Muscle of arm (tissue), 12 donors: Measurements from ENCODE around the gene GALT. TPM values are rescaled to one million over a fixed set of nuclear protein-coding genes. Genes with fewer than 3 reads are reported as not detected.
"Not testable (repeated sequence)": the region's sequence is repeated elsewhere in the genome, so short reads cannot be mapped to it uniquely, and the experiment has no call there.

Source experiments
- DNase-seq: peaks from one replicate; pipeline ENCODE4 v3.0.0-alpha.2; 2013
- polyA plus RNA-seq, 12 donors: library from polyadenylated mRNA; unstranded; fragments of 120-200 nt; gene quantifications; one replicate each; pipeline ENCODE4 v1.2.1, GENCODE V29; 2013; ENCODE audit not compliant: insufficient read length in 12 of 12

The GALT gene
- polyA plus RNA-seq, 12 donors = 27.3 to 55.5 (median 38.8) TPM; not detected in 1

GRCh38 chr9:34623374-34624235, 22.9 kb upstream of the GALT start:
- DNase-seq = no peak

- no peak for DNase-seq
Measured at GRCh38 chr9:34624475-34625185, 21.8 kb upstream of the GALT start.

GRCh38 chr9:34625186-34625486, 21.3 kb upstream of the GALT start:
- DNase-seq = no peak

DNA sequence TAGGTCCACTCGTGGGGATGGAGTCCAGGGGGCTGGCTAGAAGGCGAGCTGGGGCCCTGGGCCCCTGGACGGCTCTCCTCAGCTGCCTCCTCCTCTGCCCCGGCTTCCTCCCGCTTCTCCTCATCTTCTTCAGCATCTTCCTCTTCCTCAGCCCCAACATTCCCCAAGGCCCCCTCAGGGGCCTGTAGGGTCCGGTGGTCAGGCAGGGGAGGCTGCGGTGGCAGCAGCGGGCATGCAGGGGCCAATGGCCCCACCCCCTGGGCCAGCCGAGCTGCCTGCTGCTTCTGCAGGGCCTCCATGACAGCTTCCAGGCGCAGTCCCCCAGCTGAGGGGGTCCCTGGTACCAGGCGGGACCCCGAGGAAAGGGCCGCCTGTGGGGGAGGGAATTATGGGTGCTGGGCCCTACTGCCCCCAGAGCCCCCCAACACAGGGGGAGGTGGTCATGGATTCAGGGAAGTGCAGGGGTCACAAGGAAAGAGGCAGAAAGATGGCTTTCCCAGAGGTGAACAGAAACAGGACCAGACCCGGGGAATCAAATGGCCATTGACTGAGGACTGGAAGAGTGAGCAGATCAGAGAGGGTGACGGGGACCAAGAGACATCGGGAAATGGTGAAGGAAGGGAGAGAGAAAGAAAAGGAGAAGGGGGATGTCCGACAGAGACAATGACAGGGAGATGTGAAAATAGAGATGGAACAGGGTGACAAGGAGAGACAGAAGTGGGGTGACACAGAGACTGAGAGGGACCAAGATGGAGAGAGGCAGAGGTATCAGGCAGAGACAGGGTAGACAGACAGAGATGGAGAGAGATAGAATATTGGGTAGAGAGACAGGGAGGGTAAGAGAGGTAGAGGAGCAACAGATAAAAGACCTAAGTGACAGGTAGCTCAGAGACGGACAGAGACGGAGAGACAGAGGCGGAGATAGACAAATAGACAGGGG, 18.5 kb upstream of the GALT start:
- DNase-seq = no peak

GRCh38 chr9:34628656-34629490, 17.6 kb upstream of the GALT start, which contains the start of gene ARID3C:
Gene ARID3C (minus strand): TSS chr9:34629066. CDS start chr9:34628014, 1,052 bp downstream.
- DNase-seq = no peak

DNA sequence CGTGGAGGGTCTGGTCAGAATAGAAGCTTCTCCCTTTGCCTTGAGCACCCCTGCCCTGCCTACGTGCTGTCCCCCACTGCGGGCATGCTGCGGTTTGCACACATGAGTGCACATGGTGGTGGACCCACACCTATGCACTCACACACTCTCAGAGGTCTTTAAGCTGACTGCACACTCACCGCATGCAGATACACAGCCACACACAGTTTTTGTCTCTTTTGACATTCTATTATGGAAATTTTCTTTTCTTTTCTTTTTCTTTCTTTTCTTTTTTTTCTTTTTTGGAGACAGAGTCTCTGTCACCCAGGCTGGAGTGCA, 17.0 kb upstream of the GALT start:
- no peak for DNase-seq

GRCh38 chr9:34630402-34631154, 15.9 kb upstream of the GALT start:
- DNase-seq = no peak

DNA sequence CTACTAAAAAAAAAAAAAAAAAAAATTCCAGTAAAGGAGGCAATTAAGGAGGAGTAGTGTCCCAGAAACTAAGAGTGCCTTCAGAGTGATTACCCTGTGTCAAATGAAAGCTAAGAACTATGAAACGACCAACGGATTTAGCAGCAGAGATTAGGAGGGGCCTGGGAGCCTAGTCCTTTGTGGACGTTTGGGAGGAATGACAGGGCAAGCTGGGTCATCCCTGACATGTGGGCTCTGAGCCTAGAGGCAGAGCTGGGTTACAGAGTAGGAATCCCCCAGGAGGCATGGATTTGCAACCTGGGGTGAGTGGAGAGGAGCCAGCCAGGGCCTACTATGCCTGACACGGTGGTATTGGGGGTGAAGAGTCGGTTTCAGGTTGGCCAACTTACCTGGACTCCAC, 13.3 kb upstream of the GALT start:
- no peak for DNase-seq

GRCh38 chr9:34633851-34634550, 12.5 kb upstream of the GALT start:
- DNase-seq = no peak

DNA sequence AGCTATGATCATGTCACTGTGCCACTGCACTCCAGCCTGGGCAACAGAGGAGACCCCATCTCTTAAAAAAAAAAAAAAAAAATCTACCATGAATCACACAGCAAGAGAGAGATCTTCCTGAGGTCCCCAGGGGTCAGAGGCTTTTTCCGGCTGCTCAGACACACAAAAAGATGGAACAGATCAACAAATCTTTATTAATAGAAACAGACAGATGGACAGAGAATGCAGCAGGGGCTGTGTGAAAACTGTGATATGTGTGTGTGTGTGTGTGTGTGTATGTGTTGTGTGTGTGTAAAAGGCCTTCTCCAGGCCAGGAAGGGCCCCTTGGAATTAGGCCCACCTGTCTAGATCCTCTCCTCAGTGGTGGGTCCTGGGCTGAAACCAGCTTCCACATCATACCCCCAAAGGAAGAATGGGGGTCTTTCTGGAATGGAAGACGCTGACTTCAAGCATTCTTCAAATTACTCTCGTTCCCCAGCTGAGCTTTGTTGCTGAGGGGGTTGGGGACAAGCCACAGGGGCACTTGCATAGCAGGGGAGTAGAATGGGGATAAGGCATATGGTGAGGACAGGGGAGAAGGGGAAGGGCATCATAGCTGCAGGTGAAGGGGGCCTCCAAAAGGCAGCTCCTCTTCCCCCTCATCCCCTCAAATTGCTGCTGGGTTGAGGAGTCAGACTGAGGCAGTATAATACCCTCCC, 11.8 kb upstream of the GALT start:
- no peak for DNase-seq

DNA sequence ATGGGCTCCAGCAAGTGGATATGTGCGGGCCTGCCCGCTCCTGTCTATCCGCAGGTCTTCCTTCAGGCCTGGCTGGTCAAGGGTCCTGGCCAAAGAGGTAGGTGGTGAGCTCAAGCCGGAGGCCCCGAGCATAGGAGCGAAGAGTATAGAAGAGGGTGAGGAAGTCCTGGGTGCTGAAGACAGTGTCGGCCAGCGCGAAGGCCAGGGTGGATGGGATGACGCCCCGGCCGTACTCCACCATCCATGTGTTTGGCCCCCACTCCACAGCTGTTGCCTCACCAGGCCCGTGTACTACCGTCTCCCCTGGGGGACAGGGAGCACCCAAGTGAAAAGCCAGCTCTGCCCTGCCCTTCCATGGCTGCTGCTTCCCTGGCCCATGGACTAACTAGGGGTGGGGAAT, 10.9 kb upstream of the GALT start:
- no peak for DNase-seq

GRCh38 chr9:34636791-34637355, 9.6 kb upstream of the GALT start:
- no peak for DNase-seq

GRCh38 chr9:34637356-34638137, 8.9 kb upstream of the GALT start, which contains the start of gene SIGMAR1:
Gene SIGMAR1 (minus strand): TSS chr9:34637787. CDS start chr9:34637697, 90 bp downstream.
- peak; percentile 91 for DNase-seq

GRCh38 chr9:34638138-34638445, 8.4 kb upstream of the GALT start:
- DNase-seq = no peak

- DNase-seq = not testable (repeated sequence)
Measured at GRCh38 chr9:34639322-34639721, 7.2 kb upstream of the GALT start.

DNA sequence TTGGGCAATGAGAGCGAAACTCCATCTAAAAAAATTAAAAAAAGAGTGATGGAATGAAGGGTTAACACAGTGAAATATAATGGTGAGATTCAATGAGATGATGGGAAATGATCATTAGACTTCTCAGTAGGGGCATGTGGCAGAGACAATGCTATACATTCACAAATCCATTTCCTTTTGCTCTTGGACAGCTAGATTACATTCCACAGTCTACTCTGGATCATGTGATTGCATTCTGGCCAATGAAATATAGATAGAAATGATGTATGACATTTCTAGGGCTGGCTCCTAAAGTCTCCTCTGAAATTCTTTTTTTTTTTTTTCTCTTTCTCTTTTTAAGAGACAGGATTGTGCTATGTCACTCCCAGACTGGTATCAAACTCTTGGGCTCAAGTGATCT, 3.8 kb upstream of the GALT start:
- DNase-seq = no peak

- no peak for DNase-seq
Measured at GRCh38 chr9:34644766-34645314, 1.6 kb upstream of the GALT start.

DNA sequence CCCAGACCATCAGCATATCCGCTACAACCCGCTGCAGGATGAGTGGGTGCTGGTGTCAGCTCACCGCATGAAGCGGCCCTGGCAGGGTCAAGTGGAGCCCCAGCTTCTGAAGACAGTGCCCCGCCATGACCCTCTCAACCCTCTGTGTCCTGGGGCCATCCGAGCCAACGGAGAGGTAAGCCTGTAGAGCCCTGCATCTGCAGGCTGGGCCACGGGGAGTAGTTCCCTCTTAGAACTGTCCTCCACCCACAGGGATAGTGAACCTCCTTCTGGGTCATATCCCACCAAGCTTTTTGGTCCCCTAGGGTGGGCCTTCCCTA, 569 bp downstream of the GALT start:
- no peak for DNase-seq
